HG02870 (cell line): ENCODE results near the gene BAIAP2.
"Not testable (repeated sequence)": the region's sequence is repeated elsewhere in the genome, so short reads cannot be mapped to it uniquely, and the experiment has no call there.

Experiments used
- ATAC-seq: cut with Tn5 transposase; IDR thresholded peaks from one replicate; pipeline ENCODE4 v1.9.1; 2021; ENCODE audit warnings: mild to moderate bottlenecking, moderate library complexity; ENCODE audit not compliant: unreplicated experiment

BAIAP2 gene

DNA sequence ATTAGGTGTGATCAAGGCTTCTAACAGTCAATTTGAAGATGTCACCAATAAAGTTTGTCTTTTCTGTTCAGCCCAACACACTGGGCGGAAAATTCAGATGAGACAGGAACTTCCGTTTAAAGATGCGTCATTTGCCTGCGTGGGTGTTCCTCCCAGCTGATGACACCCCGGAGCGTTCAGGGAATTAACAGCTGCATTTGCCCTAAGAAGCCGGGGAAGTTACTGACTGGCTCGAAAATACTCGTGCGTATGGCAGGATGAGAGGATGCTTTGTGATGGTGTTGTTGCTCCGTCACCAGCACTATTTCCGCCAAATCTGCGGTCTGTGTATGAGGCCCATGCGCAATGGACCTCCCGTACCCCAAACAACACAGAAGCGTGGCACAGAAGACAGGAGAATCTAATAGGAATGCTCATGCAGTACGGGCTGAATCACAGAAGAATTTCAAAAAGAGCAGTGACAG, 118.4 kb downstream of the BAIAP2 start:
- ATAC-seq, result no peak

DNA sequence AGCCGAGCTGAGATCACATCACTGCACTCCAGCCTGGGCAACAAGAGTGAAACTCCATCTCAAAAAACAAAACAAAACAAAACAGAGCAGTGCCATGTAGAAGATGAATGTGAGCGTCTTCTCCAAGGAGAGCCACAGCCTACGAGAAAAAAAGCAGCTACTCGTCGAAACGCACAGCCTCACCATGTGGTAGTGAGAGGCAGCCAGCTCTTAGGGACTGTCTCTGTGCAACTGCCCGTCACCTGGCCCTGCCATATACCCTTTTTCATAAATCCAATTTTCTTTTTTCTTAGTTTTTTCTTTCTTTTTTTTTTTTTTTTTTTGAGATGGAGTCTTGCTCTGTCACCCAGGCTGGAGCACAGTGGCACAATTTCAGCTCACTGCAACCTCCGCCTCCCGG, 119.1 kb downstream of the BAIAP2 start:
- not testable (repeated sequence) for ATAC-seq

DNA sequence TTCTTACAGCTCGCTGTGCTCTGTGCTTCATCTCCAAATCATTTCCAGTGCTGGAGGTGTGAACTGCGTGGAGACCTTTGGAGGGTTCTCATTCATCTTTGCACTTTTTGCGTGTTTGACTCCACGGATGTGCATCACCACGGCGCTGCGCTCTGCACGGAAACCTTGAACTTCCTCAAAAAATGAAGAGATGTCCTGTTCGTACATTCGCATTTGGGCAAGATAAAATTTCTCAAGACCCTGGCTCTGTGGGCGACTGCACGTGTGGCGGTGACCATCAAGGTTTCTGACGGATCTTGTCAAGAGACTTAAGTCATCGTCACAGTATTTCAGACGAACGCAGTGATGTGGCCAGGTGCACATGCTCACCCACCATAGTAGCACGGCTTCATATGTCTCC, 120.0 kb downstream of the BAIAP2 start:
- ATAC-seq, result no peak

DNA sequence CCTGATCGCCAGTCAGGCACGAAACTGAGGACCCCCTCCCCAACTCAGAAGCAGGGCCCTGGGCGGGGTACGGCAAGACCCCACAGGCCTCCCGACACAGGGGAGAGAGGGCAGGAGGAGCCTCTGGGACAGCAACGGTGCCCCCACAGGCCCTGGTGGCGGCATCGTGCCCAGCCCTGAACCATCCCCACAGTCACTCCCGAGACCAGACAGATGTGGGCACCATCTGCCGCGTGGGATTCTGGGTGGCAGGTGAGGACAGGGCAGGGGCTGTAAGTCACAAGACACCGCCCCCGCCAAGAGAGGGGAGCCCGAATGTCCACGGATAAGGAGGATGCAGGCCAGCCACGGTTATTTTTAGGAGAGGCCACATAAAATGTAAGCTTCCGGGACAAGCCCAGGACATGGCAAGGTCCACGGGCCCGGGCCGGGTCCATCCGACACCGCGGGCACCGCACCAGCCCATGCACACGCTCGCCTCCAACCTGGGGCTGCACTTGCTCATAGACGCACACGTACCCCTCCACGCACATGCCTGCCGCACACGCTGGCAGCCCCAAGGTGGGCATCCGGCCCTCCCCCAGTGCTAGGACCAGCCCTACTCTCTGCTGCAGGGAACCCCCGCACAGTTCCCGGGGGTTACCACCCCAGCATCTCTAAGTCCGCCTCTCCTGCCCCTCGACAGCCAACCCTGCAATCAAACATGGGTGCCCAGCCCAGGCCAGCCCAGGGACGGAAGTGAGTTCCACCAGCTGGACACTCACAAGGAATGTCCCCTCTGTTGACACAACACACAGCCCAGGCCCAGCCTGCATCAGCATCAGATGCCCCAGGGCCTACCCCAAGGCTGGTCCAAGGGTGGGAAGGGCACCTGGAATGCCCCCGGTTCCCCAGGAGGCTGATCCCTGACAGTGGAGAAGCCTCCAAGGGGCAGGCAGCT, 122.2 kb downstream of the BAIAP2 start:
- ATAC-seq, result no peak

DNA sequence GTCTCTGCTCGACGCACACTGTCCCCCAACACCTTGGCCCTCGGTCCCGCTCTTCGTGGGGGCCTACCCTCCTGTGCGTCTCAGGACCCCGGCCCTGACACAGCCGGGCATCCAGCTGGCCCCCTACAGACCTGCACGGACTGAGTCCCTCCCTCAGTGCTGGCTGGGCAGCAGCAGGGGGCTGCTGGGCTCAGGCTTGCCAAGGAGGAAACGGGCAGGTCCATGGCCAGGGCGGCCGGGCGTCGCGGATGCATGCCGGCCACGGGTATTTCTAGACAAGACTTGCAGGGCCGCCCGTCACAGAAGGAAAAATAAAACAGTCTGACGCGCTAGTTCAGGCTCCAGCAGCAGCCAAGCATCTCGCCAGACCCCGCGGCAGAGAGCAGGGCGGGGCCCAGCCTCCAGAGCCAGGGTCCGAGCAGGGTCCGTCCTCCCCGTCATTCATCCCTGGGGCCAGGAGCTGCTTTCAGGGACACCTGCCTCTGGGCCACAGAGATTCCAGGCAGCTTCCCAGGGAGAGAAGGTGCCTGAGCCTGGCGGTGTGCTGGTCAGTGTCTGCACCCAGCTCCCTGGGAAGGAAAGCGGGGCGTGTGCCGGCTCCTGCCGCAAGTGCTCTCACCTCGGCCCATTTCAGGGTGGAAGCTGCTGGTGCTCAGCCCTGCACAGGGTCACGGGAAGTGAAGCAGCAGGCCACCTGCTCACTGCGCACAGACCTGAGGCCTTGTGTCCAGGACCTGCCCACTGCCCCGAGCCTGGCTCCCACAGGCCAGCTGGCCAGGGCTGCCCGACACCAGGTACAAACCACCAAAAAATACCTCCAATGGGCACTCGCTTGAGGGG, 123.1 kb downstream of the BAIAP2 start:
- ATAC-seq, result no peak

DNA sequence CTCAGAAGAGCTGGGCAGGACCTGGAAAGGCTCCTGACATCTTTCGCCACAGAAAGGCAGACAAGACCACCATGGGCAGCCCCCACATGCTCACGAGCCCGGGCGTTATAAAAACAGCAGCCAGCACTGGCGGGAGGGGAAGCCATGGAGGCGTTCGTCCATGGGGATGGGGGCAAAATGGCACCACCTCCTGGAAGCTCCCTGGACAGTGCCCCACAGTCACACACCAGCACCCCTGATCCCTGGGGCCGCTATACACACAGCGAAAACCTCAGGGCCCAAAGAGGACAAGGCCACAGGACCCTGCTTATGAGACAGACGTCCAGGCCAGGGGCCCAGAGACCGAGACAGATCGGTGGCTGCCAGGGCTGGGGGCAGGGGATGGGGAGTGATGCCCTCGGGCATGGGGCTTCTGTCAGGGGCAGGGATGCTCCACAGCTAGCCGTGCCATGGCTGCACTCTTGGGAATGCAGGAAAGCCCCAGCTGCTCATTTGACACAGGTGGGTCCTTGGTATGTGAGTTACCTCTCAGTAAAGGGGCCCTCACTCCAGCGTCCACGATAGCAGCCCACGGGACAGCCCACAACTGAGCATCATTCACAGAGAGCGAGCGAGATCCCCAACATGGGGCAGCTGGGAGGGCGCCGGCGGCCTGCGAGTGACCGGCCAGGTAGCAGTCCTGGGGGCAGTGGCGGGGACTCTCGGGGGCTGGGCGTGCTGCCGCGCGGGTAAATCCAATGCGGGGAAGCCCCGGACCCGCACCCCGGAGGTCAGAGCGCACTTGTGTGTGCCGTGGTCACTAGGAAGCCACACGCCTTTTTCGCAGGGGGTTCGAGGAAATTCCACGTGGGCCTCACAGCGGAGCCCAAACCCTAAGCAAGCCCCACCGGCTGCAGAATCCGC, 124.0 kb downstream of the BAIAP2 start:
- ATAC-seq, result no peak

DNA sequence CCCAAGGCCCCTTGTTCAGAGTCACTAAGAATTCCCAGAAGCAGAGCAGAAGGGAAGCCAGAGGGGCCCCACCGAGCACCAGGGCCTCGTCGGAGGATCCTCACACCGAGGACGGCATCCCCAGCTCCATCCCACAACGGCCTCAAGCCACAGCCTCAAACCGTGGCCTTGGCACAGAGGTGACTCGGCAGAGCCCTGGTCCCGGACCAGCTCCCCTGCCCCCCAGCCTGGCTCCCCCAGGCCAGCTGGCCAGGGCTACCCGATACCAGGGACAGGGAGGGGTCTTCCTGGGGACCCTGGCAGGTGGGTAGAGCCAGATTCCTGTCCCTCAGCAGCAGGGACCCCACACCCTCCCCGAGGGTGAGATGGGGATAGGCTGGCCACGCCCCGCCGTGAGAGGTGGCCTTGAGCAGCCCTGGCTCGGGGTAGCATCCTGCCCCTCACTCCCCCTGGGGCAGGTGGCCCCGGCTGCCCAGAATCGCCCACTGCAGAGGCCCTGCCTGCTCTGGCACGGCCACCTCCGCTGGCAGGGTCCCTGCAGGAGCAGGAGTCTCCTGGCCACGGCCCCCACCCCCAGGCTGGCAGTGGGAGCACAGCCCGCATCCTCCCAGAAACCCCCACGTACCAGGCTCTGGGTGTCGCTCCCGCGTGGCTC, 124.8 kb downstream of the BAIAP2 start:
- no peak for ATAC-seq

DNA sequence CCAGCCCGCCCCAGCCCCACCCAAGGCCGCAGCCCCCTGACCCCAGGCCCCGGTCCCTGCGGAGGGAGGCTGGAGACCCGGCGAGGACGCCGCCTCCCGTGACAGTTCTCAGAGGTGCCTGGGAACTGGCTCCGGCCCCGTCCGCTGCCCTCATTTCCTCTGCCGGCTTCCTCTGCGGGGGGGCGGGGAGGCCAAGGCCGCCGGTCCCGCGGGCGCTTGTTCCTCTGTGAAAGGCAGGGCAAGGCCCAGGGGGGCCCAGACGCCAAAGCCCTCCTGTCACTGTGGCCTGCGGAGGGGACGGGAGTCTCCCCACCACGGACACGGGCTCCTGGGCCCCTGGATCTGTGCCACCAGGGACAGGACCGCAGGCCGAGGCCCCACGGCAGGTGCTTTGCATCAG, 125.4 kb downstream of the BAIAP2 start:
- ATAC-seq, result no peak

DNA sequence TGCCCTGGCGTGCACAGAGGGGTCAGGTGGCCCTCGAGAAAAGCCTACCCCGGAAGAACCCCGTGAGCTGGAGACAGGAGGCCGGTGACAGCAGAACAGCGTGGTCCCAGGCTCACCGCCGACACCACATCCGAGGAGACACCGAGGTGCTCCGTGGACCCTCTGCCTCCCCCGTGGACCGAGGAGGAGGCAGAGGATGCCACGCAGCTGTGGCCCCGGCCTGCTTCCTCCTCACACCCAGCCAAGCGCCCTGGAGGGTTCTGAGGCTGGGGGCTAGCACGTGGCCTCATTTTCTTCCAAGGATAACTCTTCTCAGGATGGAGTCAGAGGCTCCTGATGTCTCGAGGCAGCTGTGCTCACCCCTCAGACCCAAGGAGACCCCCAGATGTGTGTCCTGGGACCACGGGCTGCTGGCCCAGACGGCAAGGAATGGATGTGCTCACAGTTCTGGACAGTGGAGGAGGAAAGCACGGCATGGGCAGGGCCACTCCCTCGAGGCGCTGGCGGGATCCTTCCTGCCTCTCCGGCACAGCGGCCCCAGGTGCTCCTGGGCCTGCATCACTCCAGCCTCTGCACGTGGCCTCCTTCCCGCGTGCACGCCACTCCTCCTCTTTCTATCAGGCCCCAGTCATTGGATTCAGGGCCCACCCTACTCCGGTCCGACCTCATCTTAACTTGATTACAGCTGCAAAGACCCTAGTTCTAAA, 125.9 kb downstream of the BAIAP2 start:
- ATAC-seq, result no peak

DNA sequence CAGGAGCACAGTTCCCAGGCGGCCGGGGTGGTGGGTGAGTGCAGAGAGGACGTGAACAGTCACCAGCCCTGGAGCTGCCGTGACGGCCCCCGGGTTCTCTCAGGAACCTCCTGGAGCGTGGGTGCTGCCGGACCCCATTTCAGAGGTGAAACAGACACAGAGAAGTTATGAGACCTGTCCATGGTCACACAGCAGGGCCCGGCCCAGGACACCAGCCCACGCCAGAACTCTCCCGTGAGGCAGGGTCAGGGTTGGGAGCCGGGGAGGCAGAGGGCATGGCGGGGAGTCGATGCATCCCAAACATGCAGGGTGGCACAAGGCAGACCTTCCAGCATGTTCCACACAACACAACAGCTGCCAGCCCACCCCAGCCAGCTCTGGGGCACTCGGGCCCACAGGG, 126.6 kb downstream of the BAIAP2 start:
- ATAC-seq, result no peak

DNA sequence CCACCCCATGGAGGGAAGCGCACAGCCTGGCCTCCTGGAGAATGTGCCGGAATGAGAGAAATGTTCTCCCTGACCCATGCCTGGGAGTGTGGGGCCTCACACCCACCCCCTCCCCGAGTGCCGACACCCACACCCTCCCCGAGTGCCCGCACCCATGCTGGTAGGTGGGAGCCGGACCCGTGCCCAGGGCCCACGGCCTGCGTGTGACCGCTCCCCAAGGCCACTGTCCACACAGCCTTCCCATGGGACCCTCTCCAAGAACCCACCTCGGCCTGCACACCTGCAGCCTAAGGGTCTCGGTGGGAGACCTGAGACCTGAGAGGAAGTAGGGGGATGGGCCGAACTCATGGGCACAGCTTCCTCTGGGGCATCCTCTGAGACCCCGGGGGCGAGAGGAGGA, 127.0 kb downstream of the BAIAP2 start:
- no peak for ATAC-seq

DNA sequence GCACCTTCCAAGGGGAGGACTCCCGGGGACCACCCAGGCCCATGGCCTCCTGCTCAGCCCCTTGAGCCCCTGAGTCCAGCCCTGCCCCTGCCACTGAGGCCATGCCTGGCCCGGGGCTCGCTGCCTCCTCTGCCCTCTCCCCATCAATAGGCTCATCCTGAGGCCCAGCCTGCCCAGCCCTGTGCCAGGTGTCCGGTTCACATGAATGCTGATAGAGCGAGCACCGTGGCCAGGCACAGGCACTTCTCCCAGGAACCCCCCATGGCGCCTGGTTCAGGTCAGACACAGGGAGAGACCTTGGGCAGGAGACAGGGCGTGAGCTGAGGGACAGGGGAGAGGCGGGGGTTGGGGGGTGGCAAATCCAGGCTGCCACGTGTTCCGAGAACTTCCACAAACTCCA, 127.5 kb downstream of the BAIAP2 start:
- no peak for ATAC-seq

DNA sequence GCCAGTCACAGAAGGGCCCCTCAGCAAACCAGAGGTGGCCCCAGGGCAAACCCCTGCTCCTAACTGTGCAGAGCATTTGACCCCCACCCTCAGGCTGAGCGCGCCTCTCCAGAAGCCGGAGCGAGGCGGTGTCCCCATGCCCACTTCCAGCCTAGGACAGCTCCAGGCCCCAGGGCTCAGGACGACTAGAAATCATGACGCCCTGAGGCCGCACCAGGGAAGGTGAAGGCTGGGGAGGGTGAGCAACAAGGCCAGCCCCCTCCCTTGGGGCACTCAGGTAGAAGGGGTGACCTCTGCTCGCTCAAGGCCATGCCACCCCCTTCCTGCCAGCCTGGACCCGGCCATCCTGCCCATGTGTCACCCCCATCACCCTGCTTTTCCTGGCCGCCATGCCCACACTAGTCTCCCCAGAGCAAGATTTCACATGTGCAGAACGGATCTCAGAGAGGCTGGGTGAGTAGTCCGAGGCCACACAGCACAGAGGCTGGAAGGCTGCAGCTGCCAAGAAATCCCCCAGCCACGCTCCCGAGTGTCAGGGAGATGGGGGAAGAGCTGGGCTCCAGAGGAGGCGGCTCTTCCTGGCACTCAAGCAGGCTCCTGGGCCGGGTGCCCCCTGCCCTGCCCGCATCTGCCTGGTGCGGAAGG, 128.2 kb downstream of the BAIAP2 start:
- ATAC-seq, result no peak

DNA sequence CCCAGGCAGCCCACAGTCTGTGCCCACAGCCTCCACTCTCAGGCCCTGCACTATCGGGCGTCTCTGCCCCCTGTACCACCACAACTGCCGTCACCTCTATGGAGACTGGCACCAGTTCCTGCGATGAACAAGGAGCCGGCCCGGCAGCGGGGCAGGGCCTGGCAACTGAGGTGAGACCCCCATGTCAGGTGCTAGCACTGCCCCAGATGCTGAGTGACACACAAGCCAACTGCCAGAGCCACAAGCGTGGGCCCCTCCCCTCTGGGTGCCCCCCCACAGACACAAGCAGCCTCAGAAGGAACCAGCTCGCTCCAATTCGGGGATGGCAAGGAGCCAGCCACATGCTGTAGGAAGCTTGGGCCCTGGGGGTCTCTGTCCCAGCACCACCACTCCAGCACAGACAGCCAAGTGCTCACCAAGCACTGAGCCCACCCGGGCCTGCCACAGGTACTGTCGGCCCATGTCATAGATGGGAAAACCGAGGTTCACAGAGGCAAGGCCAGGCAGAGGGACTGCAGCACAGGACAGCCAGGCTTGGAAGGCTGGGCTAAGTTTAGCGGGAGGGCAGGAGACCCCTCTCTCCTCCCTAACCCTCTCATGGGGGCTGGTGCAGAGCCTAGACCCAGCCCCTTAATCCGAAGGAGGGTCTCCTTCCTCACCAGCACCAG, 128.9 kb downstream of the BAIAP2 start:
- ATAC-seq, result no peak

DNA sequence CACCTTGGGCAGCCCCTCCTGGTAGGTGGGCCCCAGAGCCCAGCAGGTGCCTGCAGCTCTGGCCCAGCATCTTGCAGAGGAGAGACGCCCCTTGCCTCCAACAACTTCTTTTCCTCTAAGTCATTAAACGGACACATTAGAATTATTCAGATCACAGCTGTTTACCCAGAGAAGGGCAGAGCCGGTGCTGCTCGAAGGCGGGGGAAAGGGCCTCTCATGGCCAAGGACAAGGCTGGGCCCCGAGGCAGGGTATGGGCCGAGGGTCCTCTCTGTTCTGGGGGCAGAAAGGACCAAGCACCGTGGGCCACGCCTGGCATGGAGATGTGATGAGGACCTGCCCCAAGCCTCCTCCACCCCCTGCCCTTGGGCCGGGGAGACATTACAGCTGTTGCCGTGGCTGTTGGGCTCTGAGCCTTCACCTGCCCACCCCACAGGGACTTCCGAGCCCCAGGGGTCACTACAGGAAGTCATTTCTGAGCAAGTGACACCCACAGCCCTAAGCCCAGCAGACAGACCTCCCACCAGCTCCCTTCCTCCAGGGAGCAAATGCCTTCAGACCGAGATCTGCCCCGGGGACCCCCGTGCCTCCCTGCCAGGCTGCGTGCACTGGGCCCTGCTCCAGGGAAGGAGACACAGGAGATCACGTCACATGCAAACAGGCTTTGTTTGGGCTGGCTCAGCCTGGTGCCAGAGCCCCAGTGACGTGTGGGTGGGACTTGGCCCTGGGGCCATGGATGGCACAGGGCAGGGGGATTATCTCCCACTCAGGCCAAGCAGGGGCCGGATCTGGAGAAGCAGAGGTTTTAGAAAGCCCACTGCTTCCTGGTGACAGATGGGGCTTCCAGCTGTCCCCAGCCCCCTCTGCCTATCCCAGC, 129.7 kb downstream of the BAIAP2 start:
- no peak for ATAC-seq

DNA sequence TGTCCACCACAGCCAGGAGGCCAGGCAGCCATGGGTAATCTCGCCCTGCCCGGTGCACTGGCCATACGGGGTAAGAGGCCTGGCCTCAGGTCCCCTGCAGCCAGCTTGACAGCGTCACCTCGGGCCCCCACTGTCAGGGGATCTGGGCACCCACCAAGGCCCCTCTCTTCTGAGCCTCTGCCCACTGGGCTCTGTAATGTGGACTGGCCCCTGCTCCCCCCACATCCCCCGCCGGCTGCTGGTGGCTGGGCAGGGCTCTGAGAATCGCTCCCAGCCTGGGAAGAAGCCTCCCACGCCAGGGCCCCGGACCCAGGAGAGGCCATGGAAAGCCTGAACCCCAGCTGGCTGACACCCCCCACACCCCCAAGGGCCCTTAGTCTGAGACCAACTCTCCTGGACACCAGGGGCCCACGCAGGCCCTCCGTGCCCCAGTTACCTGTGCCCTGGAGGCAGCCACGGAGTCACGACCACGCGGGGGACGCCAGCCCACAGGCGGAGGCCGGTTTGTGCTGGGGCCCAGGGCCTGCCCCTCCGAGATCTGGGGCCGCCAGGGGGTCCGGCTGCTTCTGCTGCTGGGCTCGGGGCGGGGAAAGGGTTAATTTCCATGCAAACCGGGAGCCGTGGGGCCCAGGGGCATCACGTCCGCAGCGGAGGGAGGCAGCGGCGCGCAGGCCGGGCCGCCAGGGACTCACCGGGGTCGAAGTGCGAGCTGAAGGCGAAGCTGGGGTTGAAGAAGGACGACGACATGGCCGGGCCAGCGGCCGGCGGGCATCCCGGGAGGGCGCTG, 130.5 kb downstream of the BAIAP2 start, which contains the start of gene PVALEF:
Gene PVALEF (plus strand): TSS at position 262 of the 787 bp plus-strand sequence. CDS start 15,720 bp downstream, outside the sequence.
- no peak for ATAC-seq

DNA sequence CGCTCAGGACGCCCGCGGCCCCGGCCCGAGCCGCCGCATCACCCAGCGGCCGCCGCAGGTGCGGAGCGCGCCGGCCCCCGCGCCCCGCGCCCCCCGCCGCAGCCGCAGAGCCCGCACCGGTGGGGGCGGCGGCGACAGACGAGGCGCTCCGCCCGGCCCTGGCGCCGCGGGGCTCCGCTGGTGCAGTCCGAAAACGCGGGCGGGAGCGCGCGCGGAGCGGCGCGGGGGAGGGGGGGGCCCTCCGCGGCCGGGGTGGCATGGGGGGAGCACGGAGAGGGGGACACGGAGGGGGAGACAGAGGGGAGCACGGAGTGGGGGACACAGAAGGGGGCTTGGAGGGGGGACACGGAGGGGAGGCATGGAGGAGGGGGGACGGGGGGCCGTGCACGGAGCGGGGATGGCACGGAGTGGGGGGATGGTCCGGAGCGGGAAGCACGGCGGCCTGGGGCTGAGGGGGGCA, 131.1 kb downstream of the BAIAP2 start, which contains the start of gene AATK:
Gene AATK (minus strand): TSS at position 189 of the 460 bp plus-strand sequence. CDS start 229 bp downstream, outside the sequence.
- no peak for ATAC-seq
